ENCODE results near the gene RABEP2.
"Not testable (repeated sequence)": the region's sequence is repeated elsewhere in the genome, so short reads cannot be mapped to it uniquely, and the experiment has no call there.

The RABEP2 gene

GRCh38 chr16:28924762-28925385 is at the start of gene RABEP2:
RABEP2 (minus strand) TSS chr16:28925238; CDS start chr16:28925163, 75 bp downstream.
- peak; percentile 92 for DNase-seq

GRCh38 chr16:28974437-28975157 is 49.6 kb upstream of the RABEP2 start, which contains the start of gene SPNS1:
SPNS1 (plus strand) TSS chr16:28974778; CDS start chr16:28975152, 374 bp downstream.
- peak; percentile 67 for DNase-seq

GRCh38 chr16:28974007-28974436 is 49.0 kb upstream of the RABEP2 start:
- DNase-seq, result no peak

GRCh38 chr16:28969696-28970095 is 44.7 kb upstream of the RABEP2 start:
- DNase-seq, result not testable (repeated sequence)

GRCh38 chr16:28967156-28967555 is 42.1 kb upstream of the RABEP2 start:
- DNase-seq, result no peak

- DNase-seq, result no peak
These were observed 39.5 kb upstream of the RABEP2 start for GRCh38 chr16:28964496-28964895.

GRCh38 chr16:28964072-28964471 is 39.0 kb upstream of the RABEP2 start:
- no peak for DNase-seq

GRCh38 chr16:28958836-28959235 is 33.8 kb upstream of the RABEP2 start:
- DNase-seq, result no peak

- no peak for DNase-seq
These were observed 33.2 kb upstream of the RABEP2 start for GRCh38 chr16:28958216-28958615.

GRCh38 chr16:28951410-28951943 is 26.4 kb upstream of the RABEP2 start:
- DNase-seq, result no peak

GRCh38 chr16:28950648-28951409 is 25.8 kb upstream of the RABEP2 start, which contains the start of gene NFATC2IP:
NFATC2IP (plus strand) TSS chr16:28950937; CDS start chr16:28951012, 75 bp downstream.
- peak; percentile 95 for DNase-seq

GRCh38 chr16:28946681-28947080 is 21.6 kb upstream of the RABEP2 start:
- DNase-seq, result no peak

- DNase-seq, result no peak
These were observed 18.2 kb upstream of the RABEP2 start for GRCh38 chr16:28943281-28943680.

GRCh38 chr16:28939825-28940224 is 14.8 kb upstream of the RABEP2 start:
- DNase-seq, result not testable (repeated sequence)

GRCh38 chr16:28938721-28939120 is 13.7 kb upstream of the RABEP2 start:
- no peak for DNase-seq

GRCh38 chr16:28937222-28937876 is 12.3 kb upstream of the RABEP2 start:
- no peak for DNase-seq

GRCh38 chr16:28936784-28937155 is 11.7 kb upstream of the RABEP2 start:
- DNase-seq, result no peak

GRCh38 chr16:28935924-28936783 is 11.1 kb upstream of the RABEP2 start:
- no peak for DNase-seq

GRCh38 chr16:28935346-28935745 is 10.3 kb upstream of the RABEP2 start:
- no peak for DNase-seq

- no peak for DNase-seq
These were observed 8.1 kb upstream of the RABEP2 start for GRCh38 chr16:28933171-28933570.

- no peak for DNase-seq
These were observed 7.5 kb upstream of the RABEP2 start for GRCh38 chr16:28932339-28933141.
